OCI-LY7 (cell line): ENCODE measurements around the gene FHOD3.

Experiments
- EZH2phosphoT487 ChIP-seq: fragments of 200-600 bp; sonication (generic); IDR thresholded peaks from 2 replicates; pipeline ENCODE4 v1.6.1; 2018; ENCODE audit warnings: low read depth, borderline replicate concordance, mild to moderate bottlenecking, mixed run types, antibody characterized with exemption, low read length, moderate library complexity, mixed read lengths
- TF ChIP-seq, protein P1 (sequence below): fragments of 200-600 bp; sonication (generic); conservative IDR thresholded peaks from 2 replicates; pipeline ENCODE4 v1.5.1; 2014; ENCODE audit warnings: mild to moderate bottlenecking, antibody characterized with exemption, low read length, moderate library complexity, mixed read lengths

DNA sequence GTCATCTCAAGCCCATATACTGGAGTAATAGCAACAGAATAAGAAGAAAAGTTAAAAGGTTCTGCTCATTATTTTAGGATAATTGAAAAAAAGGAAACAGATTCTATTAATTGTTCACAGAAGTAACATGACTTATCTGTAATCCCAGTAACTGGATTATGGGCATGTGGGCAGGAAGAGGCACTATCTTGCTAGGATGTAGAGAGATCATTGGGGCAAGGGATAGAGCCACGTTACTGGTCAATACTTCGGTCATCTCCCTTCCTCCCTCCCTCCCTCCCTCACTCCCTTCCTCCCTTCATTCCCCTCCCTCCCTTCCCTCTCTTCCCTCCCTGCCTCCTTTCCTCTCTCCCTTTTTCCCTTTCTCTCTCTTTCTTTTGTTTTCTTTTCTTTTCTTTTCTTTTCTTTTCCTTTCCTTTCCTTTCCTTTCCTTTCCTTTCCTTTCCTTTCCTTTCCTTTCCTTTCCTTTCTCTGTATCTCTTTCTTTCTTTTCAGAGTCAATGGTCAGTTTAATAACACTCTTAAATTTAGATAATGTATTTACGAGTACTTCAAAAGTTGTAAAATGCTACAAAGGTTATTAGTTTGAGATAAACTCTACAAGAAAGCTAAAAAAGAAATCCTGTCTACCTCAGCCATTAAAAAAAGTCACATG is 82.8 kb downstream of the FHOD3 start:
- TF ChIP-seq, protein P1, sequence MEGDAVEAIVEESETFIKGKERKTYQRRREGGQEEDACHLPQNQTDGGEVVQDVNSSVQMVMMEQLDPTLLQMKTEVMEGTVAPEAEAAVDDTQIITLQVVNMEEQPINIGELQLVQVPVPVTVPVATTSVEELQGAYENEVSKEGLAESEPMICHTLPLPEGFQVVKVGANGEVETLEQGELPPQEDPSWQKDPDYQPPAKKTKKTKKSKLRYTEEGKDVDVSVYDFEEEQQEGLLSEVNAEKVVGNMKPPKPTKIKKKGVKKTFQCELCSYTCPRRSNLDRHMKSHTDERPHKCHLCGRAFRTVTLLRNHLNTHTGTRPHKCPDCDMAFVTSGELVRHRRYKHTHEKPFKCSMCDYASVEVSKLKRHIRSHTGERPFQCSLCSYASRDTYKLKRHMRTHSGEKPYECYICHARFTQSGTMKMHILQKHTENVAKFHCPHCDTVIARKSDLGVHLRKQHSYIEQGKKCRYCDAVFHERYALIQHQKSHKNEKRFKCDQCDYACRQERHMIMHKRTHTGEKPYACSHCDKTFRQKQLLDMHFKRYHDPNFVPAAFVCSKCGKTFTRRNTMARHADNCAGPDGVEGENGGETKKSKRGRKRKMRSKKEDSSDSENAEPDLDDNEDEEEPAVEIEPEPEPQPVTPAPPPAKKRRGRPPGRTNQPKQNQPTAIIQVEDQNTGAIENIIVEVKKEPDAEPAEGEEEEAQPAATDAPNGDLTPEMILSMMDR, result no peak
- no peak for TF ChIP-seq EZH2phosphoT487
